AG09319 (cell line): ENCODE results near the gene MKNK1.

Experiments used
- DNase-seq: peaks from one replicate; pipeline ENCODE4 v3.0.0-alpha.2; 2010; ENCODE audit warnings: low read depth; ENCODE audit errors: extremely low read depth
- CTCF ChIP-seq: IDR thresholded peaks from 2 replicates; pipeline ENCODE4 v1.5.1; 2011; ENCODE audit warnings: low read depth, mild to moderate bottlenecking, inconsistent platforms, low read length, moderate library complexity

MKNK1 gene

GRCh38 chr1:46646844-46647243 is 42.8 kb upstream of the MKNK1 start:
- TF ChIP-seq CTCF: no peak
- no peak for DNase-seq

GRCh38 chr1:46646331-46646730 is 42.3 kb upstream of the MKNK1 start:
- TF ChIP-seq CTCF: no peak
- no peak for DNase-seq

- TF ChIP-seq CTCF: no peak
- no peak for DNase-seq
These were observed 41.7 kb upstream of the MKNK1 start for GRCh38 chr1:46645815-46646214.

GRCh38 chr1:46643368-46643775 is 39.3 kb upstream of the MKNK1 start:
- no peak for TF ChIP-seq CTCF
- peak; percentile 76 for DNase-seq

DNA sequence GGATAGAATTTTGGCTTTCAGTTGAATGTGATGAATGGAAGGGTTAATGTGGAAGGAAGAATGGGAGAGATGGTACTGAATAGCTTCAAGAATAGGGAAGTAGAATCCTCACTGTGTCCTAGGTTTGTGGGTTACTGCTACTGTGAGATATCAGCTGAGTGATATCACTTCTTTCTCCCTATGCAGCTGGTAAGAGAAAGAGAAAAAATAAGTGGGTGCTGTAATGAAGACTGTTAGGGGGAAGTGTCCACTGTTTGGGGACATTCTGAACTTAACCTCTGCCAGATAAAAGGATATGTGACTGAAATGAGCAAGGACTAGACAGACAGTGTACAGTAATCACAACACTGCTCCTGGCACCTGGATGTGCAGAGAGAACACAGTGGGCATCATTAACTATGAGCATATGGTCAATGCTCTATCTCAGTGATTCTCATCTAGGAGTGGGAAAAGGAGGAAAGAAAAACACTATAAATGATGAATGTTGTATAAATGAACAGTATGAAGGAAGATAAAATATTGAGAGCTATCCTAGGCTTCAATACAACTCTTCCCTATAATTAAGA is 38.1 kb upstream of the MKNK1 start:
- TF ChIP-seq CTCF: no peak
- DNase-seq: no peak

- no peak for TF ChIP-seq CTCF
- no peak for DNase-seq
These were observed 35.5 kb upstream of the MKNK1 start for GRCh38 chr1:46639547-46639946.

- TF ChIP-seq CTCF: no peak
- no peak for DNase-seq
These were observed 34.9 kb upstream of the MKNK1 start for GRCh38 chr1:46638921-46639320.
